Heart left ventricle (tissue), 13 donors: Measurements from ENCODE around the gene KCNQ2.

ENCODE experiments used
- CTCF ChIP-seq, 12 donors: fragments of 200-600 bp; sonication (generic) in 4 of 12; IDR thresholded peaks; one replicate each; pipeline versions ENCODE4 v1.5.0 to v1.8.0; 2018 to 2022; ENCODE audit warnings: antibody characterized with exemption in 12 of 12, mild to moderate bottlenecking in 5 of 12
- POLR2A ChIP-seq, 2 donors: fragments of 450-650 bp; IDR thresholded peaks; one replicate each; pipeline ENCODE4 v1.6.1; 2017; ENCODE audit warnings: antibody characterized with exemption in 2 of 2, mild to moderate bottlenecking in 2 of 2, moderate library complexity in 2 of 2
- donor health status: ischemic (EF 13 %, LVEDD 7.1; RV severe dilation, severe dysfunction).
- donor health status: DM: no; HTN: yes; CAD: no.
- donor health status: DM: no; HTN: no; CAD: no.
- donor health status: ischemic (EF 25% LVEDD 6.9; RV normal size, moderate dysfunction).
- donor health status: ischemic (EF 25% LVEDD 5.7; RV mildly dilated, moderate dysfunction).
- donor health status: ischemic (EF 35%, LVEDD 5.7; RV mildly dilated, moderate dysfunction).
- donor health status: nonischemic (EF 11% LVEDD 7.7; RV severe dilation, severe dysfunction).
- donor health status: DM: yes; HTN: yes; CAD: no.
- donor health status: PGD.
- donor health status: ischemic (EF 29% LVEDD 5.4; RV normal size, mild dysfunction).
- donor health status: nonischemic (EF 23%, LVEDD 6.1; RV moderate dilation, normal function).

- no peak for TF ChIP-seq POLR2A (IDR thresholded peaks at IDR 0.05)
- no peak for TF ChIP-seq CTCF (IDR thresholded peaks at IDR 0.05)
Observed at GRCh38 chr20:63502671-63503172, 30.3 kb upstream of the KCNQ2 start.
